ENCODE measurements around the gene USP3.

The USP3 gene

DNA sequence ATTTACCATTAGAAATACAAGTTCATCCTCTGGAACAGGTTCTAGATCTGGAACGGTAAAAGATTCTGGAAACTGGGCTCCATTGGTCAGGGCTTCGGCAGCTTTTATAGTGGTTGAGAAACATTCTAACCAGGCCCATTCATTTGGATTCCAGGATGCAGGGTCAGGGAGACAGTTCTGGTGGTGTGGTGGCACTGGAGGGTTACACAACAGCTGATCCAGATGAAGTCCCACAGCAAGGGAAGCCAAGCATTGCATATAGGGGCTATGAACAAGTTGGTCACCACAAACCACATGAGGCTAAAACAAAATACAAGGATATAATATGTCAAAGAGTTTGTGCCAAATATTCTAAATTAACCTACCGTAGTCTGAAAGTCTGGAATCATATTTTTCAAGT is 135.8 kb downstream of the USP3 start:
- DNase-seq: no peak
- Histone ChIP-seq H3K36me3 (replicated peaks; ENCODE audit: insufficient read depth, low read length) (peaks cover 5% of the 10 kb centered on the region), H4K20me1 (ENCODE audit: insufficient read depth, low read length) (no peaks in the 10 kb centered on the region), H3K79me2 (ENCODE audit: low read length) (no peaks in the 10 kb centered on the region), H3K4me3 (ENCODE audit: low read length) (no peak overlapping the region), H2AFZ (ENCODE audit: low read length) (no peak overlapping the region), H3K9me3 (replicated peaks; ENCODE audit: insufficient read depth, low read length) (no peaks in the 10 kb centered on the region), H3K9ac (ENCODE audit: low read length) (no peak overlapping the region), H3F3A (ENCODE audit: insufficient read depth, low read length) (no peaks in the 10 kb centered on the region), H3K27ac (ENCODE audit: low read length) (no peak overlapping the region), H3K4me1 (ENCODE audit: low read length) (no peaks in the 10 kb centered on the region), H3K27me3 (replicated peaks; ENCODE audit: insufficient read depth, low read length) (no peaks in the 10 kb centered on the region), H3K4me2 (ENCODE audit: low read depth, low read length) (no peak overlapping the region), H3K9me2 (replicated peaks; ENCODE audit: insufficient read depth, low read length) (no peaks in the 10 kb centered on the region)
- no peak for TF ChIP-seq EZH2 (optimal IDR thresholded peaks at IDR 0.05; ENCODE audit: low read depth, low read length)
- TF ChIP-seq, protein P1, sequence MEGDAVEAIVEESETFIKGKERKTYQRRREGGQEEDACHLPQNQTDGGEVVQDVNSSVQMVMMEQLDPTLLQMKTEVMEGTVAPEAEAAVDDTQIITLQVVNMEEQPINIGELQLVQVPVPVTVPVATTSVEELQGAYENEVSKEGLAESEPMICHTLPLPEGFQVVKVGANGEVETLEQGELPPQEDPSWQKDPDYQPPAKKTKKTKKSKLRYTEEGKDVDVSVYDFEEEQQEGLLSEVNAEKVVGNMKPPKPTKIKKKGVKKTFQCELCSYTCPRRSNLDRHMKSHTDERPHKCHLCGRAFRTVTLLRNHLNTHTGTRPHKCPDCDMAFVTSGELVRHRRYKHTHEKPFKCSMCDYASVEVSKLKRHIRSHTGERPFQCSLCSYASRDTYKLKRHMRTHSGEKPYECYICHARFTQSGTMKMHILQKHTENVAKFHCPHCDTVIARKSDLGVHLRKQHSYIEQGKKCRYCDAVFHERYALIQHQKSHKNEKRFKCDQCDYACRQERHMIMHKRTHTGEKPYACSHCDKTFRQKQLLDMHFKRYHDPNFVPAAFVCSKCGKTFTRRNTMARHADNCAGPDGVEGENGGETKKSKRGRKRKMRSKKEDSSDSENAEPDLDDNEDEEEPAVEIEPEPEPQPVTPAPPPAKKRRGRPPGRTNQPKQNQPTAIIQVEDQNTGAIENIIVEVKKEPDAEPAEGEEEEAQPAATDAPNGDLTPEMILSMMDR (IDR thresholded peaks at IDR 0.05; ENCODE audit: low read length): no peak
- no peak for TF ChIP-seq EZH2phosphoT487 (IDR thresholded peaks at IDR 0.05; ENCODE audit: low read length)

Data from MM.1S (cell line).